ENCODE data around the gene LRRC70.
"Not testable (repeated sequence)": the region's sequence is repeated elsewhere in the genome, so short reads cannot be mapped to it uniquely, and the experiment has no call there.

The LRRC70 gene

DNA sequence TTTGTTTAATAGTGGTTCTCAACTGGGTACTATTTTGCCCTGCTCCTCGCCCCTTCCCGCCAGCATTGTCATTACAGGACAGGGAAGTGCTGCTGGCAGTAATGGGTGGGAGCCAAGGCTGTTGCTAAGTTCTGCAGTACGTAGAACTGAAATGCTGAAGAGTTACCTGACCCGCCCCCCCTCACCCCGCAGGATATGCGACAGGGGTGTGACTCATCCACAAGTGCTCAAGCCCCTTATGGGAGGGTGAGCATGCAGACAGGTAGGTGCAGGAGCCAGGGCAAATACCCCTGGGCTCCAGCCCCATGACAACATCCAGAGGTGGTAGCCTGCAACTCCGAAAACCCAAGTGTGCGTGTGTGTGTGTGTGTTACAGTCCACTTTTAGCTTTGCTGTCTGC, 35.7 kb downstream of the LRRC70 start:
- TF ChIP-seq, protein P1, sequence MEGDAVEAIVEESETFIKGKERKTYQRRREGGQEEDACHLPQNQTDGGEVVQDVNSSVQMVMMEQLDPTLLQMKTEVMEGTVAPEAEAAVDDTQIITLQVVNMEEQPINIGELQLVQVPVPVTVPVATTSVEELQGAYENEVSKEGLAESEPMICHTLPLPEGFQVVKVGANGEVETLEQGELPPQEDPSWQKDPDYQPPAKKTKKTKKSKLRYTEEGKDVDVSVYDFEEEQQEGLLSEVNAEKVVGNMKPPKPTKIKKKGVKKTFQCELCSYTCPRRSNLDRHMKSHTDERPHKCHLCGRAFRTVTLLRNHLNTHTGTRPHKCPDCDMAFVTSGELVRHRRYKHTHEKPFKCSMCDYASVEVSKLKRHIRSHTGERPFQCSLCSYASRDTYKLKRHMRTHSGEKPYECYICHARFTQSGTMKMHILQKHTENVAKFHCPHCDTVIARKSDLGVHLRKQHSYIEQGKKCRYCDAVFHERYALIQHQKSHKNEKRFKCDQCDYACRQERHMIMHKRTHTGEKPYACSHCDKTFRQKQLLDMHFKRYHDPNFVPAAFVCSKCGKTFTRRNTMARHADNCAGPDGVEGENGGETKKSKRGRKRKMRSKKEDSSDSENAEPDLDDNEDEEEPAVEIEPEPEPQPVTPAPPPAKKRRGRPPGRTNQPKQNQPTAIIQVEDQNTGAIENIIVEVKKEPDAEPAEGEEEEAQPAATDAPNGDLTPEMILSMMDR (IDR thresholded peaks at IDR 0.05; ENCODE audit: control insufficient read depth, extremely low read depth, insufficient read depth), result no peak
- no peak overlapping the region for H3K4me3 ChIP-seq (ENCODE audit: low read depth, low read length)
- DNase-seq (ENCODE audit: low read depth), result no peak

DNA sequence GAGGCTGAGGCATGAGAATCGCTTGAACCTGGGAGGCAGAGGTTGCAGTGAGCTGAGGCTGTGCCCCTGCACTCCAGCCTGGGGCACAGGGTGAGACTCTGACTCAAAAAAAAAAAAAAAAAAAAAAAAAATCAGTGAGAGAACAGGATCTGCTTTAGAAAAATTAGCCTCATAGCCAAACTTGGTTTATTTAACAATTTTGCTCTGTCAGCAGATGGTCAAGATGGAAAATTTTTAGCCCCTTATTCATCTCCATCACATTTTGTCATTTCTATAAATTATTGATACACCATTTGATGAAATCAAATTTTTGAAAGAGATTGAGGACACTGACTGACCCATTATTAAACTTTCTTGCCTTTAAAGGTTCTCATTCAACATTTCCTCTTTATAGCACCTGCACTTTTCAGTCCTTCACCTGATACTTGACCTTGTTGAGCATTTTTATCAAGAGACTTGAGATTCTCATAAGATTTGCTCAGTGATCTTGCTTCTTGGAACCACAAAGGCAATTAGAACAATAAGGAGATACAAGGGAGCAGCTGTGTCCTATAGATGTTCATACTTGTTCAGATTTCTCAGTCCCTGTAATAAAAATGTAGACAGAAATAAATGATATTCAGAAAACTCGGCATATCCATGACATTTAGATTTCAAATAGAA, 38.1 kb downstream of the LRRC70 start:
- DNase-seq (ENCODE audit: low read depth), result no peak
- TF ChIP-seq, protein P1 (IDR thresholded peaks at IDR 0.05; ENCODE audit: control insufficient read depth, extremely low read depth, insufficient read depth), result no peak
- no peak overlapping the region for H3K4me3 ChIP-seq (ENCODE audit: low read depth, low read length)

DNA sequence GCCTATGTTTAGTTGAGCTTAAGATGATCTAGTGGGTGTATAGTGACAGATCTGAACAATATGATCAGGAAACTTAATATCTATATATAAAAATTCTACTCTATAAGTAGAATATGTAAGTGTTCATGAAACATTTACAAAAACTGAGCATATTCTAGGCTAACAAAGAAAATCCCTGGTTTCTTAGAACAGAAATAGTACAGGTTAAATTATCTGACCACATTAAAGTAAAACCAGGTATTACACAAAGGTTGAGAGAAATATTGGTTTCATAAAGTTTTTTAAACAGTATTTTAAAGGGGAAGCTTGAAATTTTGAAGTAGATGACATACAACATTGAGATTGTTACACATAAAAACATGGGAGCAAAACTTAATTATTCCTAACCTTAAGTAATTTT, 39.3 kb downstream of the LRRC70 start:
- no peak overlapping the region for H3K4me3 ChIP-seq (ENCODE audit: low read depth, low read length)

DNA sequence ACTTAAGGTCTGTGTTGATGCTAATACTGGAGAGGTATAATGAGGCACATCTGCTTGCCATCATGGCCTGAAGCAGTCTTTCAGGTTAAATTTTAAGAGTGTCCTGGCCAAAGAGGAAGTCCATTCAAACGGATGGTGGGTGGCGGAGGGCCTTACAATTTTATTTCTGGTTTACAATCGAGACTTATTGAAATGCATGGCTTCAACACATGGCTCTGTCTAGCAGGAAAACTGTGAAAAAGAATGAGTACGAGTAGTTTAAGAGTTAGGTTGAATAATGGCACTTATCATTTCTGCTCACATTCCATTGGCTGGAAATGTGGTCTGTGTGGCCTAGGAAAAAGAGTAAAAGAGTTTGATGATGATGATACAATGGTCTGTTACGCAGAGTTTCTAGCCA, 42.1 kb downstream of the LRRC70 start:
- DNase-seq (ENCODE audit: low read depth), result no peak
- no peak overlapping the region for H3K4me3 ChIP-seq (ENCODE audit: low read depth, low read length)
- TF ChIP-seq, protein P1 (IDR thresholded peaks at IDR 0.05; ENCODE audit: control insufficient read depth, extremely low read depth, insufficient read depth), result no peak

More for the DNA sequence above, 39.3 kb downstream of the LRRC70 start:
- TF ChIP-seq, protein P1 (IDR thresholded peaks at IDR 0.05; ENCODE audit: control insufficient read depth, extremely low read depth, insufficient read depth), result no peak
- no peak for DNase-seq (ENCODE audit: low read depth)

DNA sequence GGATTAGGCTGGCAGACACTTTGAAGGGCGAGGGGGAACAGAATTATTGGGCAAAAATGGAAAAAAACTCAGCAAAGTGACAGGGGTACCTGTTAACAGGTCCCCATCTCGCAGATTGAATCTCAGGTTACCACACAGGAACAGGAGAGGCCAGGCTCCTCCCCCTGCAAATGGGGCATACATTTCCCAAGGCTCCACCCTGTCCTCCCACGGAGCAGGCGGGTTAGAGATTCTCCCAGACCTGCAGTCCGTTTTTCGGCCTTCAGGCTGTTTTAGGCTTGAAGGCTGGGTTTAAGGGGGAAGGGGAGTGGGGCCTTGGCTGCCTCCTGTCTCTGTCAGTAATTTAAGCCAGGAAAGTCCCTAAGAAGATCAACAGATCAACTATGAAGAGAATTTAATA, 42.7 kb downstream of the LRRC70 start:
- no peak for DNase-seq (ENCODE audit: low read depth)
- no peak overlapping the region for H3K4me3 ChIP-seq (ENCODE audit: low read depth, low read length)
- TF ChIP-seq, protein P1 (IDR thresholded peaks at IDR 0.05; ENCODE audit: control insufficient read depth, extremely low read depth, insufficient read depth), result no peak

DNA sequence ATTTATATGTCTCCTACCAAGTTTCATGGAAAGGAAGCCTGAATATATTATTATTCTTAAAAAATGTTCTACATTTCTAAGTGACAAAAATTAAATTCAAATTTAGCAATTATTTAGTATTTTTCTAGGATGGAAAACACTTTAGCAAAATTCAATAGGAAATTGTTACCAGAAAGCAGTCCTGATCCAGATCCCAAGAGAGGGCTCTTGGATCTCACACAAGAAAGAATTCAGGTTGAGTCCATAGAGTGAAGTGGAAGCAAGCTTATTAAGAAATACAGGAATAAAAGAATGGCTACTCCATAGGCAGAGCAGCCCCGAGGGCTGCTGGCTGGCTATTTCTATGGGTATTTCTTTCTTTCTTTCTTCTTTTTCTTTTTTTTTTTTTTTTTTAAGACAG, 44.7 kb downstream of the LRRC70 start:
- no peak for DNase-seq (ENCODE audit: low read depth)
- TF ChIP-seq, protein P1 (IDR thresholded peaks at IDR 0.05; ENCODE audit: control insufficient read depth, extremely low read depth, insufficient read depth), result no peak
- H3K4me3 ChIP-seq (ENCODE audit: low read depth, low read length), result no peak overlapping the region

DNA sequence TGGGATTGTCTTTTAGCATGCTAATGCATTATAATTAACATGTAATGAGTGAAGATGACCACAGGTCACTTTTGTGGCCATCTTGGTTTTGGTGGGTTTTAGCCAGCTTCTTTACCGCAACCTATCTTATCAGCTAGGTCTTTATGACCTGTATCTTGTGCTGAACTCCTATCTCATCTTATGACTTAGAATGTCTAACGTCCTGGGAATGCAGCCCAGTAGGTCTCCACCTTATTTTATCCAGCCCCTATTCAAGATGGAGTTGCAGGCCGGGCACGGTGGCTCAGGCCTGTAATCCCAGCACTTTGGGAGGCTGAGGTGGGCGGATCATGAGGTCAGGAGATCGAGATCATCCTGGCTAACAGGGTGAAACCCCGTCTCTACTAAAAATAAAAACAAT, 45.8 kb downstream of the LRRC70 start:
- not testable (repeated sequence) for DNase-seq (ENCODE audit: low read depth); H3K4me3 ChIP-seq (ENCODE audit: low read depth, low read length)

Measured in LNCaP clone FGC (cell line).